Fibroblast of skin of scalp (primary cell): ENCODE results near the gene MIGA2.

ENCODE experiments used
- DNase-seq: peaks from one replicate; pipeline ENCODE4 v3.0.0-alpha.2; 2013

MIGA2 gene

DNA sequence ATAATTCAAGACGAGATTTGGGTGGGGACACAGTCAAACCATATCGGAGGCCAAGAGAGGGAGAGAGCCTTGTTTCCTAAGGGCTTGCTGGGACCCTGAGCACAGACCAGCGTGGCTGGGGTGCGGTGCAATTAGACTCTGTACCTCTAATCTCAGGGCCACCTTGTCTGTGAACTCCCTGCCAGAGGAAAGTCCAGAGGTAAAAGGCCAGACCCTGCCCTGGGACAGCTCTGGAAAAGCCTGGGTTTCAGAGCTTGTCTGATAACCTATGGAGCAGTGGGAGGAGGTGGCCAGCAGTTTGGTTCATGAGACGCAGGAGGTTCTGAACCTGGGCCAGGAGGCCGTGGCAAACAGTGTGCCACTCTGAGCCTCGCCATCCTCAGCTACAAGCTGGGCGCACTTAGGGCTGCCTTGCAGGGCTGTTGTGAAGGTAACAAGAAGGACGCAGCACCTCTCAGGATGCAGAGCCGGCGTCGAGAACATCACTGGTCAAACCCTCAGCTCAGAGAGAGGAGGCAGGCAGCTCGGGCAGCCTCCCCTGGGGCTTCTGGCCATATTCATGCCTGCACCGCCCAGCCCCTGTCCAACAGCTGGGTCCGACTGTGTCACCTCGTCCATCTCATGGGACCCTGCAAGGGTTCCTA lies 39.7 kb downstream of the MIGA2 start:
- no peak for DNase-seq

DNA sequence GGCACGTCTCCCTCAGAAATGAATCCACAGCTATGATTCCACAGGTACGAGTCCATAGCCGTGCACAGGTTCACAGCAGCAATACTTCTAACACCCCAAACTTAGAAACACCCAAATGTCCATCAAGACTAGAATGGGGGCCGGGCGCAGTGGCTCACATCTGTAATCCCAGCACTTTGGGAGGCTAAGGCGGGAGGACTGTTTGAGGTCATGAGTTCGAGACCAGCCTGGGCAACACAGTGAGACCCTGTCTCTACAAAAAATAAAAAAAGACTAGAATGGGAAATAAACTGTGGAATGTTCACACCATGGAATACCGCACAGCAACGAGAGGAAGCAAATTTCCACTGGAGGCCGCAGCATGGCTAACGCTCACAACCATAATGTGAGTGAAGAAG lies 40.2 kb downstream of the MIGA2 start:
- DNase-seq = no peak

DNA sequence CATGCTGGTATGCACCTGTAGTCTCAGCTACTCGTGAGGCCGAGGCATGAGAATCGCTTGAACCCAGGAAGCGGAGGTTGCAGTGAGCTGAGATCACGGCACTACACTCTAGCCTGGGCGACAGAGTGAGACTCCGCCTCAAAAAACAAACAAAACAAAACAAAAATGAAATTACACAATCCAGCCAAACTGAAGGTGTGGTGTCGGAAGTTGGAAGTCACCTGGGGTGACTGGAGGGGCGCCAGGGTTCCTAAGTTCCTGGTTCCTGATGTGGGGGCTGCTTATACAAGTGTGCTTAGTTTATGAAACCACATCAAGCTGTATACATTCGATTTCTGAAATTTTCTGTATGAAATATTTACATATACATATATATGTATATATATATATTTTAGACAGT lies 40.8 kb downstream of the MIGA2 start:
- DNase-seq = no peak

DNA sequence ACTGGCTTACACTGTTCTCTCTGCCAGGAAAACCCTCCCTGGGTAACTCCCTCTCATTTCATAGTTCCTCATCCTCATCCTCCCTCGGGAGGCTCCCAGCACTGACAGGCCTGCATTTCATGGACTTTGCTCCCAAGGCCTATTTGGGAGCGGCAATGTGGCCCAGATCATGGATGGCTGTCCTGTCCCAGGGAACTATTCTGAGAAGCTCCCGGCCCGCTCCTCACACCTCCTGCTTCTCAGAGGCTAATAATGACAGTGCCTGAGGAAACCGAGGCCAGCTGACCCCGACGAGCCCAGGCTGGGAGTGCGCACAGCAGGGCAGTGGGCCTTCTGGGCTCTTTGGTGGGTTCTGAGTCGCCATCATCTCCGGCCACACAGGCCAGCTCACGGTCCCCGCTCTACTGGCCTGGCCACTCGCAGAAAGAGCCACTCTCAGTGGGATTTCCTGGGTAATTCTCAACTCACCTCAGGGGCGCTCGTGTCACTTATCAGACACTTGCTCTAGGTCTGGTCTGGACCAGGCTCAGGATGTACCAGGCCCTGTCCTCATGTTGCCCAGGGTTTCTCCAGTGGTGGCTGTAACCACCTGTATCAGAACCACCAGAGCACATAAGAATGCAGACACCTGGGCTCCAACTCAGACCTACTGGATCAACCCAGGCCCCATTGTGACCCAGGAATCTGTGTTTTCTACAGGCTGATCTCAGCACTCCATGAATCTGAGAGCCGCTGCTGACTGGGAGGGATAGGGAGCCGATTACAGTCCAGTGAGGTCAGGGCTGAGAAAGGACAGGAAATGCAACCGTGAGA lies 42.5 kb downstream of the MIGA2 start:
- DNase-seq = no peak

DNA sequence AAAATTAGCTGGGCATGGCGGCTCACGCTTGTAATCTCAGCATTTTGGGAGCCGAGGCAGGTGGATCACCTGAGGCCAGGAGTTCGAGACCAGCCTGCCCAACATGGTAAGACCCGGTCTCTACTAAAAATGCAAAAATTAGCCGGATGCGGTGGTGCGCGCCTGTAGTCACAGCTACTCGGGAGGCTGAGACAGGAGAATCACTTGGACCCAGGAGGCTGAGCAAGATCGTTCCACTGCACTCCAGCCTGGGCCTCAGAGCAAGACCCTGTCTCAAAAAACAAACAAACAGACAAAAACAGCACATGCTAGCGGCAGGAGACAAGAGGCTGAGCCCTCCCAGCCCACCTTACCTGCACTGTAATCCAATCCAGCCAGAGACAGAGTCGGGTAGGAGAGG lies 43.4 kb downstream of the MIGA2 start:
- no peak for DNase-seq

DNA sequence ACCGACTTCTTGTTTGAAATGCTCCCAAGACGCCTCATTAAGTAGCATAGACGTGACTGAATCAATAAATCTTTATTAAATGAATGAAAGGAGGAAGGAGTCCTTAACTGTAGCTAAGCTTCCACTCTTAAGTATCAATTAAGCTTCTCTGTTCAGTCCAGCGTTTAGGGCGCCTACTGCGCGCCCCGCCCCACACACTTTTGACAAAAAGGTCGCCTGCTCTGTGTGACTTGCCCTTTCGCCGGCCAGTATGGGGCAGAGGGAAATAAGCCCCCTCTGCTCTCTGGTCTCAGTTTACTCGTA lies 43.8 kb downstream of the MIGA2 start:
- no peak for DNase-seq

DNA sequence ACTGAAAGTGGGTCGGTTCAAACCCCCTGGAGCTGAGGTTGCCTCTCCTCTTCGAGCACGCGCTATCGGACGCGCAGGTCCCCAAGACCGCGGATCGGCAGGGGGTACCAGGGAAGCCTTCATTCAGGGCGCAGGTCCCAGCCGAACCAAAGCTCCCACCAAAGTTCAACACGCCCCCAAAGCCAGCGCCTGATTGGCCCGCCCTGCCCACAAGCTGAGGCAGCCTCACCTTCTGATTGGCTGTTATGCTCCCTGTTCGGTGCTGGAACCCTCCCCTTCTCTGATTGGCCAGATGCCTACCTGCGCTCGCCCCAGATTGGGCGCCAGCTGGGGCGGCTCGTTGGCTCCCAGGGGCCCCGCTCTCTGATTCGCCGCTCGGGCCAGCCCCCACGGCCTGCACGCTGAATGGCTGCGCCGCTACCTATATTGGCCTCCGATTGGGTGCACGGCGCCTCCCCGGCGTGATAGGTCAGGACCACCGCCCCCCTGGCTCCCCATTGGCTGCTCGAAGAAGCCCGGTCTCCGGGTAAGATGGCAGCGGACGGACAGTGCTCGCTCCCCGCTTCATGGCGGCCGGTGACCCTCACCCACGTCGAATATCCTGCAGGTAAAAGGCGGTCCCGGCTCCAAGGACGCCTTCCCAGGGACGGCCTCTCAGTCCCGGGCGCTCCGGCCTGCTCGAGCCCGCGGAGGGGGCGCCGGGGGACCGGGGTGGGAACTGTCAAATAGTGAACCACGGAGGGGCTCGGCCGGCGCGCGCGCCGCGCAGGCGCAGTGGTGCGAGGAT lies 44.4 kb downstream of the MIGA2 start, which contains the start of gene DOLPP1:
DOLPP1 (plus strand) TSS at position 511 of the 787 bp plus-strand sequence; CDS start at position 532, 21 bp downstream.
- DNase-seq = peak; percentile 100

DNA sequence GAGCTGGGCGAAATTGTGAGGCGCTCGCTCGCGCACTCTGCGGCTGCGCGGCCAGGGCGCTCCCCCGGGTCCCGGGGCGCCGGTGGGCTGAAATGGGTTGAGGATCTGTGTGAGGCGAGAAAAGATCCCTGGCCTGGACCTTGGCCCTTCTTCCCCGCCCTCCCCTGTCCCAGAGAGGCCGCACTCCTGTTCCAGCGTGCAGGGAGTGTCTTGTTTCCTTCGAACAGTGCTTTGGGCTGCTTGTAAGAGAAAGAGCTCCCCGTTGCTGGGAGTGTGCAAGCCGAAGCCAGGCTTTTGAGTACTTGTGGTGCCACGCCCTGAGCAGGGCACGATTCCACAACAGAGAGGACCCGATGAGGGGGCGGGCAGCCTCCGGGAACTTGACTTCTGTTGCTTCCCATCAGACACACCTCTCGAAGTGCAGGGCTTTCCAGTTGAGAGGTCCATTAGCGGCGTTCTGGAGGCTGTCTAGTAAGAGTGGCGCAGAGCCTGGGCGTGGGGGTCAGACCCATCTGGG lies 45.0 kb downstream of the MIGA2 start:
- no peak for DNase-seq

DNA sequence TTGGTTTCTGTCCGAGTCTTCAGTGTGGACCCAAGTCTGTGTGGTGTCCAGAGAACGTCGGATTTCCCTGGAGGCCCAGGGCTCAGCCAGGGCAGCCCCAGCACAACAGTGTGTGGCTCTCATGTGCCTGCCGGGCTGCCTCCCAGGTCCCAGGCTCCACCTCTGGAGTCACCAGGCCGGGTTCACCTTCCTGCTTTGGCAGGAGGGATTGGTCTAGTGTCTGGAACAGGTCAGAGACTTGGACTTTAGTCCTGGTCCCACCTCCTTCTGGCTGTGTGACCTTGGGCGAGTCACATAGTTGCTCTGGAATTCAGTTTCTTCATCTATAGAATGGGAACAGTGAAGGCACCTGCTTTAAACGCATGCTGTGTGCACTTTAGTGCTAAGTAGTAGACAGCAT lies 47.7 kb downstream of the MIGA2 start:
- DNase-seq = no peak

DNA sequence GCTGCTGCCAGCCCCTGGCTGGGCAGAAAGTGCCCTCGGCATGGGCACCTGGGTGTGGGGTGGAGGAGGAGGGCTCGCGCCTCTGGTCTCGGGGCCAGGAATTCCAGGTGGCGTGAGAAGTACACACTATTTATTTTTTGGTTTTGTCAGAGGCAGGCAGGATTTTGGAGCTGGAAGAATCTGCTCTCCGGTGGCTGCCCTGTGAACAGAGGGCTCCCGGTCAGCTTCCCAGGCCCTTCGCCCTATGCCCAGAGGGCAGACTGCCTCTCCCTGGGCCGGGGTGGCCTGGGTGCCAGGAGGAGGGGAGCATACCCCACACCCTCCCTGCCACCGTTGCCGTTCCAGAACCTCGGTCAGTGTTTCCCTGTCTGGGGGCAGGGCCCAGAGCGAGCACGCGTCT lies 52.8 kb downstream of the MIGA2 start:
- DNase-seq = no peak

DNA sequence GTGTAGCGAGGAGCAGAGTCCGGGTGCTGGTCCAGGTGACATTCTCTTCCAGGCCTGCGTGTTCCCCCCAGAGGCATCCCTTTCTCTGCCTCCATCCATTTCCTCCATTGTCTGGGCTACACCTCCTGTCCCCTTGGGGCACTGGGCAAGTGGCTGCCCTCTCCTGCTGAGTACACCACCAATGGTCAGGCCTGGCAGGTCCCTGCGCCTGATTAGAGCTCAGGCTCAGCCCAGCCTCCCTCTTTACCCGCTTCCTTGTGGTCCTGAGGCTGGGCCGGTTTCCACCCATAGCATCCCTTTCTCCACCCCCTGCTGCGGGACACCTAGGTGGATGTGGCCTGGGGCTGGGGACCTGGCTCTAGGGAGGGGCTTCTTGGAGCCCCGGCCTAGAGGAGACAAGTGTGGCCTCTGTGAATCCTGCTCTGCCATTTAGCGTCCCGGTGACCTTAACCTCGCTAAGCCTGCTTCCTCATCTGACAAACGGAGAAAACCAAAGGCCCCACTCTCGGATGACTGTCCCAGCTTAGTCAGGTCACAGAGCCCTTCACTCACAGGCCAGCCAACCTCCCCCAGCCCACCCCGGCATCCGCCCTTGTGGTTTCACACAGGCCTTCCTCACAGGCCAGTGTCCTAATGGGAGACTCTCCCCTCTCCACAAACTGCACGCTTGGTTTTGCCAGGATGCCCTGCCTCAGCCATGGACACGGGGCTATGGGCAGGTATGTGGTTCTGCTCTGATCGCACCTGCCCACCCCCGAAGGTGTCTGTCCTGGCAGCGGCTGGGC lies 57.4 kb downstream of the MIGA2 start:
- DNase-seq = no peak

DNA sequence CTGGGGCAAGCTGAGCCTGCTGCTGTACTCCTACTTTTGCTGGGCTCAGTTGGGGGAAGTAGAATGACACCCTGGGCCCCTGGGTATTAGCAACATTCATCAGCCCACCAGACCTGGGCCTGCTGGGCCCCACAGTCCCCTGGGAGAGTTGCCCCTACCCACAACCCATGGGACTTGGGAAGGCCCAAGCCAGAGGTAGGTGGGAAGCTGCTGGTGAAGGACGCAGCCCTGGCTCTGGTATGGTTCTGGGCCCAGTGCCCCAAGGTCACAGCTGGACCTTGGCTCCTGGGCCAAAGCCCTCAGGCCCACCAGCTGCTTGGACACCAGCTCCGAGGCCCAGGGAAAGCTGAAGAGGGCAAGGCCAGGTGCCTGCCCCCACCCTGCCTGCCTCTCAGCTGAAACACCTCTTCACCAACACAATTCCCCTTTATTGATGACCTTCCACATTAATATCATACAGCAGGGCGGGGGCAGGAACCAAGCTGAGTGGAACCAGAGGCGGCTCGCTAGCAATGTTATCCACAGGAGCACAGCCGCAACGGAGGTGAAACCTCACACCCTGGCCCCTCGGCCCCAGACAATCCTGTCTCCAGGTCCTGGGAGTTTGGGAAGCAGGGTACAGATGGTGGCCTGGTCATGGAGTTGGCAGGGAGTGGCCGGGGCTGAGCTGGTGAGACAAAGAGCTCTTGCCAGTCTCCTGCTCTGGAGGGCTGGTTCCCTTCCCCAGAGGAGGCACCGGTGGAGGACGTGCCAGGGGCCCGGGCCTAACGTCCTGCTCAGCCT lies 58.2 kb downstream of the MIGA2 start:
- no peak for DNase-seq

DNA sequence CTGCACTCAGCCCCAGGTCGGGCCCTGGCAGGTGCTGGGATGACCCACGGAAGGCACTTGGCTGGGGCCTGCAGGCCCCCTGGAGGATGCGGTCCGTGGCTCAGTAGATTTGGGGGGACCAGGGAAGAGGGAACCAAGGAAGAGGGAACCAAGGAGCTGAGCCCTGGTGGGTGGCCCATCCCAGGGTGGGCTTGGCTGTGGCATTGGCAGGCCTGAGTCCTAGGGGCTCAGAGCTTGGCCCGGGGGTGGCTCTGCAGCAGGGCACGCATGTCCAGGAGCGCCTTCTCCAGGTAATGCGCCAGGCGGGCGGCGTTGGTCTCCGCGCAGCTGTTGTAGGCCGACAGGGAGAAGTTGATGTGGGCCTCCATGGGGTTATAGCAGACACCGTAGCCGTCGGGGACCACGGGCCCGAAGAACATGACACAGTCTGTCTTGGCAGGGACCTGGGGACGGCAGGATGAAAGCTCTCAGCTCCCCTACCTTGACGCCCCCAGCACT lies 58.8 kb downstream of the MIGA2 start:
- no peak for DNase-seq

DNA sequence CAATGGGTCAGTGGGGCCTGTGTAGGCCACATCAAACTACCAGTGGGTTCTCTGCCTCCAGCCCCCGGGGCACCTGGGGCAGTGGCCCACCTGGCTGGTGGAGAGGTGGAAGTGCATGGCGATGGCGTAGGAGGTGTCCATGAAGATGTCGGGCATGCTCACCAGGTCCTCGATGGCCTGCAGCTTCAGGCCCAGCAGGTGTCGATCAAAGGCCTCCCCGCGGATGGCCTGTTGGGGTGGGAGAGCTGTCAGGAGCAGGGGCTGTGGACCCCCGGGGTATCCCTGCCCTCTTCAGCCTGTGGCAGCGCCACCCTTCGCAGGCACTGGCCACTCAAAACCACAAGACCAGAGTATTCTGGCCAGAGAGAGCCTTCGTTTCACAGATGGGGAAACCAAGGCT lies 59.5 kb downstream of the MIGA2 start:
- DNase-seq = no peak

DNA sequence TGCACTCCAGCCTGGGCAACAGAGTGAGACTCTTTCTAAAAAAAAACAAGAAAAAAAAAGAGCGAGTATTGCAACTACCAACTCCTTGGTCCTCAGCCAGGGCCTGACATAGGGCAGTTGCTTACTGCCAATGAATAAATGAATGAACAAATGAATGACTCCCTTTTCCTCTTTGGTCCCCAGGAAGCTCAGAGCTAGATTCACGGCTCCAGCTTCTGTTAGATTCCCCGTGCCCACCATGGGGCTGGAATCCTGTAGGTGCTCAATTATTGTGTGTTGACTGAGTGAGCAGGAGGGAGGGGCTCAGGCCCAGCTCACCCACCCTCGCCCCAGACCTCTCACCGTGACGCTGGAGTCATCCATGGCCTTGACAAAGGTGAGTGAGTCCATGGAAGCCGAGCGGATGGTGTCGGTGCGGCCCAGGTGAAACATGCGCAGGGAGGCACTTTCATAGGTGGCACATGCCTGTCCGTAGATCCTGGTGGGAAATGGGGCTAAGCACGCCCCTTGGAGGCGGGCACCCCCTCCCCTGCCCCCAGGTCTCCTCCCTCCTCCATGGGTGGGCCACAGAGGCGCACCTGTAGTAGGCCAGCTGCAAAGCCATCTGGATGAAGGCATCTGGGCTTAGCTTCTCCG lies 61.4 kb downstream of the MIGA2 start:
- DNase-seq = no peak

DNA sequence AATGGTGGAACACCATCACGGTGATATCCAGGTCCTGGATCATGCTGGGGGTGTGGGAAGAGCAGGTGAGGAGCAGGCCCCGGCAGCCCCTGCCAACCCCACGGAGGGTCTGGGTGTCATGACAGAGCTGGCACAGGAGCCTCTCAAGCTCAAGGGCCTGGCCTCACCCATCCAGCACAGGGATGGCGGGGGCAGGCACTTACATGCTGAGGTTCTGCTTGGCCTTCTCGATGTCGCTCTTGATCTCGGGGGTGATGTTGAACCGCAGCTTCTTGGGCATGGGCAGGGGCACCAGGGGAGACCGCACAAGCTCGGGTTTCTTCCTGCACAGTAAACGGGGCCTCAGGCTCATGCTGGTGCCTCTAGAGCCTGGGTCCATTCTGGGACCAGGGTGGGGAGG lies 61.9 kb downstream of the MIGA2 start:
- DNase-seq = no peak

DNA sequence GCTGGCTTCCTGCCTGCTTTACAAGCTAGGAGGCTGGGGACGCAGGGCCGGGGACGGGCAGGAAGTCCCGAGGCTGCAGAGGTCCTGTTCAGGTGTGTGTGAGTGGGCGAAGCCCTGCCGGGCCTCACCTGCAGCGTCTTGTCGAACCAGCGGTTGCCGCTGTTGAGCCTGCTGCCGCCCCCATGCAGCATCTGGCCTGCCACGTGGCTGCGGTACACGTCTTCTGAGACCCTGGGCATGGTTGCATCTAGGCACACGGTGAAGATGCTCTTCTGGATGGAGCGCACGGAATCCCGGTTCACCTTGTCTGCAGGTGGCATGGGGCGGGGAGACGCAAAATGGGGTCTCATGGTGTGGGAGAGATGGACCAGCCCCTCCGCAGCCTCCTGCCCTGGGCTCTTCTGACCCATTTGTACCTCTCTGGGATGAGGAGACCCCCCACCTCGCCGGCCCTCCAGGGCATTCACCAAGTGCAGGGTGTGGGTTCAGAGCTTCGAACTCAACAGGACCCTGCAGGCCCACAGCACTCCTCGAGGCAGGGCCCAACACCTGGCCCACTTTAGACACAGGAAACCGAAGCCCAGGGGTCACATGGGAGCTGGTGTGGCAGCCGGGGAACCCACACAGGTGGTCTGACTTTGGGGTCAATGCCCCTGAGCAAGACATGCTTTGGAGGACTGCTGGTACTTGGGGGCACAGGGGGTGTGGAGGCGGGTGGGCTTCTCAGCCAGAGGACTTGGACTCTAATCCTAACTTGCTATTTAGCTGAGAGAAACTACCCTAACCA lies 64.2 kb downstream of the MIGA2 start:
- no peak for DNase-seq

DNA sequence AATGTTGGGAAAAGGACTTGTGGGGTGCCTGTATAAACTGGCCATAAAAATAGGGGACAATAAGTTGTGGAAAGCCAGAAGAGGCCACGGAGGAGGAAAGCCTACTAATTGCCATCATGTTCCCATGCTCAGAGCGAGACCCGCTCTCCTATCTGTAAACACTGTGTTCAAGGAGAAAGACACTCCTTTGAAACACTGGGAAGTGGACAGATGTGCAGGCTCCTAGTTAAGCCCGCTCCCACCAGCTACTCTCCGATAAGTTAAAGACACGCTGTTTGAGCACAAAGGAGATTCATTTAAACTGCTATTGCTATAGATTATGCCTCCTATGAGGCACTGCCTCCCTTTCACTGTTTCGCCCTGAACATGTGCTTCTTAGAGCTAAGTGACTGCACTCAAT lies 64.9 kb downstream of the MIGA2 start:
- DNase-seq = no peak

DNA sequence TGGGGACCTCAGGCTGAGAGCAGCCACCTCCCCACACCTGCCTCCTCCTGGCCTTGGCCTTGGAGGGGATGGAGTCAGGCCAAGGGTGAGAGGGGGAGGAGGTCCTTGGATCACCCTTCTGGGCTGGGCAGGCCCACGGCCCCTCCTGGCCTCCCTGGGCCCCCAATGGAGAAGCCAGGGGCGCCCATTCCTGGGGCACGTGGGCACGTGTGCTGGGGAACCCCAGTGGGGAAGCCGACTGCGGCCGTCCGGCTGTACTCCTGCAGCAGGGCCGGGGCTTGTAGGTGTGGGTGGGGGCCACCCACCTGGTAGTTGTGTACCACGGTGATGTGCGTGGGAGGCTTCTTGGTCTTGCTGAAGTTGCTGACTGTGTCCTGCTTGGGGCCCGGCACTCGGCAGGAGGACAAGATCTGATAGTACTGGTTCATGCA lies 65.7 kb downstream of the MIGA2 start:
- DNase-seq = no peak
